Fibroblast of skin of scalp (primary cell): Measurements from ENCODE around the gene FAM171A1.
"Not testable (repeated sequence)": the region's sequence is repeated elsewhere in the genome, so short reads cannot be mapped to it uniquely, and the experiment has no call there.

ENCODE experiments used
- DNase-seq: peaks from one replicate; pipeline ENCODE4 v3.0.0-alpha.2; 2013

The FAM171A1 gene

GRCh38 chr10:15344256-15344875, 26.7 kb downstream of the FAM171A1 start:
- DNase-seq = no peak

GRCh38 chr10:15342970-15343369, 28.1 kb downstream of the FAM171A1 start:
- DNase-seq = no peak

- DNase-seq = no peak
These were observed 29.5 kb downstream of the FAM171A1 start for GRCh38 chr10:15341502-15342128.

GRCh38 chr10:15339892-15340291, 31.2 kb downstream of the FAM171A1 start:
- no peak for DNase-seq

- not testable (repeated sequence) for DNase-seq
These were observed 33.6 kb downstream of the FAM171A1 start for GRCh38 chr10:15337441-15337923.

GRCh38 chr10:15336211-15336610, 34.9 kb downstream of the FAM171A1 start:
- DNase-seq = no peak

GRCh38 chr10:15335508-15335907, 35.6 kb downstream of the FAM171A1 start:
- no peak for DNase-seq

- DNase-seq = no peak
These were observed 36.3 kb downstream of the FAM171A1 start for GRCh38 chr10:15334650-15335323.

- DNase-seq = no peak
These were observed 37.0 kb downstream of the FAM171A1 start for GRCh38 chr10:15333909-15334649.

- not testable (repeated sequence) for DNase-seq
These were observed 37.9 kb downstream of the FAM171A1 start for GRCh38 chr10:15333181-15333580.

GRCh38 chr10:15331461-15331860, 39.6 kb downstream of the FAM171A1 start:
- no peak for DNase-seq

GRCh38 chr10:15329437-15329836, 41.7 kb downstream of the FAM171A1 start:
- no peak for DNase-seq

- no peak for DNase-seq
These were observed 45.2 kb downstream of the FAM171A1 start for GRCh38 chr10:15325944-15326284.

- DNase-seq = peak; percentile 27
These were observed 45.7 kb downstream of the FAM171A1 start for GRCh38 chr10:15325243-15325943.

- DNase-seq = peak; percentile 39
These were observed 46.5 kb downstream of the FAM171A1 start for GRCh38 chr10:15324611-15325010.

- peak; percentile 29 for DNase-seq
These were observed 47.0 kb downstream of the FAM171A1 start for GRCh38 chr10:15324113-15324512.

GRCh38 chr10:15322356-15322755, 48.7 kb downstream of the FAM171A1 start:
- DNase-seq = no peak

GRCh38 chr10:15321431-15322341, 49.4 kb downstream of the FAM171A1 start:
- DNase-seq = peak; percentile 56

GRCh38 chr10:15320522-15321203, 50.4 kb downstream of the FAM171A1 start:
- DNase-seq = peak; percentile 41

- DNase-seq = no peak
These were observed 51.0 kb downstream of the FAM171A1 start for GRCh38 chr10:15320118-15320517.
